Psoas muscle (tissue), 8 donors: ENCODE measurements around the gene AMN1. TPM values are rescaled to one million over a fixed set of nuclear protein-coding genes. Genes with fewer than 3 reads are reported as not detected.
"Not testable (repeated sequence)": the region's sequence is repeated elsewhere in the genome, so short reads cannot be mapped to it uniquely, and the experiment has no call there.

Experiments
- ATAC-seq, 4 donors: fragments of 200-7000 bp; cut with Tn5 transposase; one replicate each; pipeline ENCODE4 v1.9.1; 2020; ENCODE audit warnings: moderate library complexity in 3 of 4, mild to moderate bottlenecking in 2 of 4
- DNase-seq, 2 donors: peaks; one replicate each; pipeline ENCODE4 v3.0.0-alpha.2; 2020
- H3K27ac ChIP-seq: fragments of 200-600 bp; one replicate; pipeline ENCODE4 v1.8.0; 2022
- H3K27me3 ChIP-seq, 3 donors: fragments of 200-600 bp in 1 of 3; one replicate each; pipeline versions ENCODE4 v1.6.1 to v1.8.0; 2013 to 2022; ENCODE audit warnings: low read length in 2 of 3, mild to moderate bottlenecking in 2 of 3, moderate library complexity in 1 of 3; ENCODE audit not compliant: insufficient read depth in 3 of 3
- H3K36me3 ChIP-seq, 2 donors: fragments of 200-600 bp in 1 of 2; one replicate each; pipeline versions ENCODE4 v1.6.1 to v1.8.0; 2013 to 2022; ENCODE audit warnings: low read depth in 1 of 2, mild to moderate bottlenecking in 1 of 2, moderate library complexity in 1 of 2; ENCODE audit not compliant: insufficient read depth in 1 of 2
- H3K4me1 ChIP-seq: fragments of 200-600 bp; one replicate; pipeline ENCODE4 v1.8.0; 2022
- H3K4me3 ChIP-seq: fragments of 200-600 bp; one replicate; pipeline ENCODE4 v1.8.0; 2022; ENCODE audit warnings: mild to moderate bottlenecking
- H3K9me3 ChIP-seq: fragments of 200-600 bp; one replicate; pipeline ENCODE4 v1.8.0; 2022
- WGBS, 3 donors: extraction: QIAGEN DNeasy Blood & Tissue Kit; methylation state at CpG; one replicate each; pipeline versions ENCODE4 v1.1.6 to v1.1.7; 2013; 5-methylcytosine and 5-hydroxymethylcytosine counted together
- intact Hi-C, 2 donors: fragments of 100-400 bp; cut with DNase I; formaldehyde crosslinking; loops; one replicate each; pipeline versions ENCODE4 v1.11.0 to v1.14.2; 2022
- polyA plus RNA-seq, 3 donors: library from polyadenylated mRNA; stranded (reverse); fragments of 200-250 nt; gene quantifications; one replicate each; pipeline ENCODE4 v1.2.3, GENCODE V29; 2013
- total RNA-seq, 4 donors: library from RNA; stranded (reverse); fragmentation: NEBNext Ultra II Directional in 2 of 4; extraction: Animal tissue kit (Norgen Biotek cat#: 25700) in 2 of 4; gene quantifications; one replicate each; pipeline versions ENCODE4 v1.2.1 to v1.2.4, GENCODE V29; 2021 to 2023
- TF ChIP-seq, protein P1 (sequence below): fragments of 200-600 bp; IDR thresholded peaks from one replicate; pipeline ENCODE4 v1.8.0; 2022; ENCODE audit warnings: antibody characterized with exemption
- donor health status: healthy with polysubstance abuse.
- donor health status: DM: no; HTN: no; CAD: no; lungs with moderate emphysema.
- donor health status: Bipolar disorder and iron deficiency.
- donor health status: healthy.
- donor health status: DM: yes; HTN: yes; CAD: no.
- donor health status: DM: no; HTN: no; CAD: no.
- donor health status: DM: no; HTN: no; CAD: no.
- donor health status: DM: yes; HTN: yes; CAD: no.

AMN1 gene
- total and polyA plus RNA-seq, 7 donors: 10.4 to 30.0 (median 13.8) TPM

DNA sequence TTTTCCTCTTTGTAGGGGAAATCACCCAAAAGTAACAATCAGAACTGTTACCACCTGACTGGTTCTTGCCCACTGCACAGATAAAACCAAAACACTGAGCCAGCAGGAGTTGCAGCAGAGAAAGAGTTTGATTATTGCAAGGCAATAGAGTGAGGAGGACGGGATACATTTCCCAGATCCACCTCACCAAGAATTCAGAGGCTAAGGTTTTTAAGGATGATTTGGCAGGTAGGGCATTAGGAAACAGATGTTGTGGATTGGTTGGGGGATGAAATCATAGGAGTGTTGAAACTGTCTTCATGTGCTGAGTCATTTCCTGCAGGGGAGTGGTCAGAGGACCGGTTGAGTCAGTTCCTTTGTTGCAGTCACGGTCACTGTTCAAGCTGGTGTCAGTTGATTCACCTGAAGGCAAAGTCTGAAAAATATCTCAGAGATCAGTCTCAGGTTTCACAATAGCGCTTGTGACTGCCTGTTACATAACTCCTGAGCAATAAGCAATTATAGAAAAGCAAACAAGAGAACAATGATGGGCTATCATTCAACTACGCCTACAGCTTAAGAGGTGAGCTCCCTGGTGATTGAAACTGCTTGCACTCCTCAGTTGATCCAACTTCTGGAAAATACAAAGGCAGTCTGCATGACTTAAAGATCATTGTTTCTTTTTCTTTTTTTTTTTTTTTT is 20.3 kb upstream of the AMN1 start:
- H3K9me3 ChIP-seq: no peaks in the 10 kb centered on the region
- H3K36me3 ChIP-seq: no peaks in the 10 kb centered on the region
- H3K27ac ChIP-seq: peak overlapping the region; percentile 36
- TF ChIP-seq, protein P1, sequence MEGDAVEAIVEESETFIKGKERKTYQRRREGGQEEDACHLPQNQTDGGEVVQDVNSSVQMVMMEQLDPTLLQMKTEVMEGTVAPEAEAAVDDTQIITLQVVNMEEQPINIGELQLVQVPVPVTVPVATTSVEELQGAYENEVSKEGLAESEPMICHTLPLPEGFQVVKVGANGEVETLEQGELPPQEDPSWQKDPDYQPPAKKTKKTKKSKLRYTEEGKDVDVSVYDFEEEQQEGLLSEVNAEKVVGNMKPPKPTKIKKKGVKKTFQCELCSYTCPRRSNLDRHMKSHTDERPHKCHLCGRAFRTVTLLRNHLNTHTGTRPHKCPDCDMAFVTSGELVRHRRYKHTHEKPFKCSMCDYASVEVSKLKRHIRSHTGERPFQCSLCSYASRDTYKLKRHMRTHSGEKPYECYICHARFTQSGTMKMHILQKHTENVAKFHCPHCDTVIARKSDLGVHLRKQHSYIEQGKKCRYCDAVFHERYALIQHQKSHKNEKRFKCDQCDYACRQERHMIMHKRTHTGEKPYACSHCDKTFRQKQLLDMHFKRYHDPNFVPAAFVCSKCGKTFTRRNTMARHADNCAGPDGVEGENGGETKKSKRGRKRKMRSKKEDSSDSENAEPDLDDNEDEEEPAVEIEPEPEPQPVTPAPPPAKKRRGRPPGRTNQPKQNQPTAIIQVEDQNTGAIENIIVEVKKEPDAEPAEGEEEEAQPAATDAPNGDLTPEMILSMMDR: no peak
- H3K27me3 ChIP-seq: no peaks in the 10 kb centered on the region
- no peak overlapping the region for H3K4me3 ChIP-seq
- intact Hi-C loops: no loop called here
- DNase-seq (peak in 1 of 2 donors; percentile 35), ATAC-seq (peak; percentile 76 to 96 (median 84))
- H3K4me1 ChIP-seq: no peaks in the 10 kb centered on the region
- 36 to 40% (median 37%) methylated on average over 5 of the region's 5 CpGs for whole genome bisulfite sequencing, 3 donors

- Histone ChIP-seq H3K4me3 (no peak overlapping the region), H3K36me3 (no peaks in the 10 kb centered on the region), H3K9me3 (no peaks in the 10 kb centered on the region), H3K27ac (no peak overlapping the region), H3K27me3 (no peaks in the 10 kb centered on the region), H3K4me1 (no peaks in the 10 kb centered on the region)
- WGBS, 3 donors: 56 to 68% (median 62%) methylated on average over 2 of the region's 2 CpGs
- TF ChIP-seq, protein P1: no peak
- ATAC-seq (no peak), DNase-seq (no peak)
- intact Hi-C loops: no loop called here
Measured at GRCh38 chr12:31745242-31745641, 16.4 kb upstream of the AMN1 start.

- ATAC-seq, intact Hi-C loops, H3K9me3 ChIP-seq, H3K27me3 ChIP-seq, H3K27ac ChIP-seq, DNase-seq, H3K4me3 ChIP-seq, H3K4me1 ChIP-seq, H3K36me3 ChIP-seq: not testable (repeated sequence)
- WGBS, 3 donors: 83 to 93% (median 87%) methylated on average over 4 of the region's 4 CpGs
Measured at GRCh38 chr12:31744363-31744762, 15.5 kb upstream of the AMN1 start.

DNA sequence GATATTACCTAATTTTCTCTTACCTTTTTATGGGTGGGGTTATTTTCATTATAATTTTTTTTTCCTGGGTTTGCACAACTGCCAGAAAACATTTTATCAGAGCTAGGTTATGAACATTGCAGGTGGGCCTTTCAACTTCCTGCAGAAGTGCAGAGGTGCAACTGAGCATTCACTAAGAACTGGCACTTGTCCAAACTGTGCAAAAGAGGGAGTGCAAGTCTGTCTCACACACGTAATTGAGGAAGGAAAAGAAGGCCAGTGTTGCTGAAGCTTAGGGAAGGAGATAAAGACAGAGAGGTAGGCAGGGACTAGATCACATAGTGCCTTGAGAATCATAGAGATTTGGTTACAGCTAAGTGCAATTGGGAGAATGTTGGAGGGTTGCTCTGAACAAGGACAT is 14.1 kb upstream of the AMN1 start:
- H3K4me3 ChIP-seq: no peak overlapping the region
- H3K27me3 ChIP-seq: no peaks in the 10 kb centered on the region
- no peaks in the 10 kb centered on the region for H3K36me3 ChIP-seq
- ATAC-seq (no peak), DNase-seq (no peak)
- TF ChIP-seq, protein P1: no peak
- no peaks in the 10 kb centered on the region for H3K9me3 ChIP-seq
- no peak overlapping the region for H3K27ac ChIP-seq
- 18 to 30% (median 24%) methylated on average over 1 of the region's 1 CpG for WGBS, 3 donors
- intact Hi-C loops: no loop called here
- H3K4me1 ChIP-seq: no peaks in the 10 kb centered on the region

DNA sequence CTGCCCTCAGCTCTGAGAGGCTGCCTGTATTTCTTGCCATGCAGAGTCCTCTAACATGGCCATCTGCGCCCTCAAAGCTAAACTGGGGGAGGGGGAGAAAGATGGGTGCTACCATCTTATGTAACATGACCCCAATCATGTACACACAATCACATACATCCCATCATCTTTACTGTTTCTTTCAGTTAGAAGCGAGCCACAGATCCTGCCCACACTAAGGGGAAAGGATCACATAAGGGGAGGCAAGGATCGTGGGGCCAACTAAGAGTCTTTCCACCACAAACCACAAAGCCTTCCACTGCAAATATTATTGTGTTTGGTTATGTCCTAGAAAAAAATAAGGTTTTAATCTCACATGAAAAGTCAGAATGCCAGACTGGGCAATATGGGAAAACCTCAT is 11.8 kb upstream of the AMN1 start:
- DNase-seq (no peak), ATAC-seq (no peak)
- no peak overlapping the region for H3K4me3 ChIP-seq
- TF ChIP-seq, protein P1: no peak
- no peaks in the 10 kb centered on the region for H3K9me3 ChIP-seq
- intact Hi-C loops: no loop called here
- H3K4me1 ChIP-seq: no peaks in the 10 kb centered on the region
- H3K27me3 ChIP-seq: no peaks in the 10 kb centered on the region
- H3K36me3 ChIP-seq: no peaks in the 10 kb centered on the region
- WGBS, 3 donors: 58 to 63% (median 59%) methylated on average over 3 of the region's 3 CpGs
- no peak overlapping the region for H3K27ac ChIP-seq
